IPS-NIHi7 (cell line): ENCODE results near the gene PIEZO2.

ENCODE experiments used
- DNase-seq: peaks from one replicate; pipeline ENCODE4 v3.0.0; 2012; ENCODE audit warnings: mixed read lengths; ENCODE audit errors: extremely low spot score

The PIEZO2 gene

DNA sequence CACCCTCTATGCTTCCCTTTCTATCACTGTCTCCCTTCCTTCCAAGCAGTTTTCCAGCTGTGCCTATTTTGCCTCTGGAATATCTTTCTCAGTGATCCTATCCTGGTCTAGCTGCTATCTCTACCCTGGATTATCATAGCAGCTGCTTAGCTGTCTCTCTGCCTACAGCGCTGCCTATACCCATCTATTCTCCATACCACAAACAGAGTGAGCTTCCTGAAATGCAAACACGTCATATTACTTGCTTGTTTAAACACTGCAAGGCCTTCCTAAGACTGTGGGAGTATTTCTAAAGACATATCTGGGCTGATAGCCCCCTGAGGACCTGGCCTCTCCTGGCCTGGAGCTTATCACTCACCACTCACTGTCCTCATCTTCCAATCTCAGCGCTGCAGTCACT is 403.4 kb downstream of the PIEZO2 start:
- no peak for DNase-seq

DNA sequence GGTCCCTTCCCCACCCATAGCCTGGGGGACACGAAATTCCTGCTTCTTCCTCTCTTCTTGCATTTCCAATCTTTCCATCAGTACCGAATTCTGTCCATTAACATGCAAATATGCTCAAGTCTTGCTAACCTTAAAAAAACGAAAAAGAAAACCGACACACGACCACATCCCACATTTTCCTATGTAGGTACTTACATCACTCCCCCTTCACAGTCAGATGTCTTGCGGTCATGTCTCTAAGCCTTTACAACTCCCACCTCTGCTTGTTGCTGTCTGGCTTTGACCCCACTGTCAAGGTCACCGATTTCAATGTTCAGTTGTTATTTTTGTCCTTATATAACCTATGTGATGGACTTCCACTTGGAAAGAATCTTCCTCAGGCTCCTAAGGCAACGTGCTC is 404.1 kb downstream of the PIEZO2 start:
- no peak for DNase-seq

DNA sequence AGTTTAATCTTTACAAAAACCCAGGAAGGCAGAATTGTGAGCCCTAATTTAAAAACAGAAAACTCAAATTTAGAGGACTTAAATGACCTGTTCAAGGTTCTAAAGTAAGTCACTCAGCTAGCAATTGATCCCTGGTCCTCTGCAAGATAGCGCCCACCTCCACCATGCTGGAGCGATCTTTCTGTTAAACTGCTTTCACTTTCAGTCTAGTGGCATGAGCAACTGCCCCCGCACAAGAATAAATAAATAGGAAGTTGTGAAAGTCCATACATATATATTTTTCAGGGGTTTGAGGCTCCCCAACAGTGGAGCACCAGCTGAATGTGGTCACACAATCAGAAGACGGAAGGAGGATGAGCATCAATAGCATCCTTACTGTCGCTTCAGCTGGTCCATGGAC is 405.6 kb downstream of the PIEZO2 start:
- DNase-seq: no peak

DNA sequence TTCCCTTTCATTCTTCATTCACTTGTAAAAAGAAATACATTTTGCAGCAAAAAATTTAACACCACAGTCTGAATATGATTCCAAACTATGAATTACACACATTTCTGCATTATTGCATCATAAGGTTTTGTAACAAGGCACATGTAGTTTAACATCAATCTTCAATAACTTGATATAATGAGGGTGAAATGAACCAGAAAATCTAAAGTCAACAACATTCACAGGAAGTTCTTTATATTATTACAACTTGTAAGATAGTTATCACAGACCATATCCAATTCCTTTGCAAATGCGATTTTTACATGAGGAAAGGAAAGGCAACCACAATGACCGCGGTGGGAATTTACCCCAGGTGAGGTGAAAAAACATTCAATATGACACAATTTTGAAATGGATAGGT is 410.2 kb downstream of the PIEZO2 start:
- DNase-seq: no peak

DNA sequence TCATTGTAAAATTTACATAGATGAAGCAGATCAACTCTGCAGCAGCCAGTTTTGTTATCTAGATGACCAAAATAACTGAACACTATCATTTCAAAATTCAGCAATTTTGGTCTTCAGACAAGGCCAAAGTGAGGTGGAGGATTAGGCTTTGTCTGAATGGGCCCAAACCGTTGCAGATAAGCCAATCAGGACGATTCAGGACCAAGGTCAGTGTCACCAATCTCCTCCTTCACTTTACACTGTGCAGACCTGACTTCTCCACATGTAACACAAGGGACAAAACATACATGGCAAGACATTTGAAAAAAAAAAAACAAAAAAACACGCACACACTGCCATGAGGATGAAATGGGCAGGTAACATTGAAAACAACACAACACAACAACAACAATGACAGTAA is 412.4 kb downstream of the PIEZO2 start:
- peak; percentile 40 for DNase-seq

DNA sequence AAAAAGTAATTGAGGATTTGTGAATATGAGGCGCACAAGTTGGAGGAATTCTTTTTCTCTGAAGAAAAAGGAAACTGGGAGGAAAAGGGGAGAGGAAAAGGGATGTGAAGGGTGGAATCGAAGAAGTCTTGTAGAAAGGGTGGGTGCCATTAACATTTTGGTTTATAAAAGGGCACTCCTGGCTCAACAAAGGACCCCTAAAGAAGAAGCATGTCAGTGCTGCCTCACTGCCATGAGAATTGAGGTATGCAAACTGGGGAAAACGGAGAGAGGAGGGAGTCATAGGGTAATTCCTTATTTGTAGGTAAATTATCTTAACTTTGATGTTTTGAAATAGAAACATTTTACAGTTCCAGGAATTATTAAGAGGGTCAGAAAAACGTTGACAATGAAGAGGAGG is 416.4 kb downstream of the PIEZO2 start:
- no peak for DNase-seq

DNA sequence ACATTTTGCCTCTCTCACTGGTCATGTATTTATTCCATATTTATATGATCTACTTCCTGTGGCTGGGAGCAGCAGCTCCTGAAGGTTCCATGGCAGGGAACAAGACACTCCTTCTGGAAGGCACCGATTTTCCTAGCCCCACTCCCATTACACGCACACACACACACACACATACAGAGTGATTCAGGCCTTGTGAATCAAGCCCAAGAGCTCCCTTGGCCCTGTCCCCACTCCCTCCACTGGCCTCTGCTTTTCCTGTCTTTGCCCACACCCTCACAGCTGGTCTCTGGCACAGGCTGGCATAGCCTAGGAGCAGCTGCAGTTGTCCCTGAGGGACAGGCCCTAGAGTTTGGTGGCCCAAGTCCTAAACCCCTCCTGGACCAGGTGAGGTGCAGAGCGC is 421.9 kb downstream of the PIEZO2 start:
- no peak for DNase-seq

DNA sequence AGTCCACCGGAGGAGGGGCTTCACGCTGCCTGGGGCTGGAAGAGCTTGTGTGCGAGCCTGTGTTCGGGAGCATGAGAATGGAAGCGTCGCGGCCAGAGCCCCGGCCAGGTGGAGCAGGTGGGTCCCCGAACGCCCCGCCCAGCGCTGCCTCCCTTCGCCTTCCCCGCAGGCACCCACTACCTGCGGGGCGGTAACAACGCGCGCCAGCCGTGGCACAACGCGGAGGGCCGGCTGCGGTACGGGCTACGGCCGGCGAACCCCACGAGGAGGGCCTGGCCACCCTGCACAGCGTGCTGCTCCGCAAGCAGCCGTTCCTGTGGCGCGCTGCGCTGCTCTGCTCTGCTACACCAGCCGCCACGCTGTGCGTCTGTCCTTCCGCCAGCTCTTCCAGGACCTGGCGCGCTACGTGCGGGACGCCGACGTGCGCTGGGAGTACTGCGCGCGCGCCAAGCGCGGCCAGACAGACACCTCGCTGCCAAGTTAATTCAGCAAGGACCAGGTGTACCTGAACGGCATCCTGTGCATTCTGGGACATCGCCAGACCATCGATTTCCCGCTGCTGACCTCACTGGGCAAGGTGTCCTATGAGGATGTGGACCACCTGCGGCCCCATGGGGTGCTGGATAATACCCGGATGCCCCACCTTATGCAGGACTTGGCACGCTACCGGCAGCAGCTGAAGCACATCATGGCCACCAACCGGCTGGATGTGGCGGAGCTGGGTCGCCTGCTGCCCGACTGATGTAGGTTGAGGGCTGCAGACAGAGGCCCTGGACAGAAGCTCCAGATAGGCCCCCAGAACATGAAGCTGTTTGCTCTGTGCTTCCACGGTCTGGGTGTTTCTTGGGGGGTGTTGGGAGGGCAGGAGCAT is 422.9 kb downstream of the PIEZO2 start:
- no peak for DNase-seq

DNA sequence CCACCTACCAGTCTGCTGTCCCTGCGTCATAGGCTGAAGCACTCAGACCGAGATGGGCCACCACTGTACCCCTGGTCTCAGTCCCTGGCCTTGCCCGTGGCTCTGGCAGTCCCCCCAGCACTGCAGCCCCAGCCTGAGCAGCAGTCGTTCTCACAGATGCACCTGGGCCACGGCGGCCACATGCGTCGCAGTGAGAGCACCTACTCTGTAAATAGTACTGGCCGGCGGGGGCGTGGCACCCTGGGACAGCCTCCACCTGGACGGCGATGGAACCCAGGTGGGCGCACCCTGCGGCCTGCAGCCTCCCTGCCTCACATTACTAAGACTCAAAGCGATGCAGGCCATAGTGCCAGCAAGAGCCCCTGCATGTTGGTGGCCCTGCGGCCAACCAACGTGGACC is 424.7 kb downstream of the PIEZO2 start:
- DNase-seq: no peak

DNA sequence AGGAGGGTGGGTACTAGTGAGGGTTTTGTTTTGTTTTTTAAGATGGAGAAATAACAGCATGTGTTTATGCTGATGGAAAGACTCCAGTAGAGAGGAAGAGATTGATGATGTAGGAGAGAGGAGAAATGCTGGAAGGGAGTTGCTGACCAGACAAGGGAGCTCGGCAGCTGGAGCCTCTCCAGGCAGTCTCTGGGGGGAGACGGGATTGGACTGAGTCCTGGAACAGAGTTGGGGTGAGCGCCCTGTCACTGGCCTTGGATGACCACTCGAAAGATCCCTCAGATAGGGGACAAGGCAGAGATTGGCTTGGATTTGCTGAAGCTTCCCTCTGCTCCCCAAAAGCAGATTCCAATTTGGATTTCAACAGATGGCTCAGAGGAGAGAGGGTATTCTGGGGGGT is 425.9 kb downstream of the PIEZO2 start:
- no peak for DNase-seq

DNA sequence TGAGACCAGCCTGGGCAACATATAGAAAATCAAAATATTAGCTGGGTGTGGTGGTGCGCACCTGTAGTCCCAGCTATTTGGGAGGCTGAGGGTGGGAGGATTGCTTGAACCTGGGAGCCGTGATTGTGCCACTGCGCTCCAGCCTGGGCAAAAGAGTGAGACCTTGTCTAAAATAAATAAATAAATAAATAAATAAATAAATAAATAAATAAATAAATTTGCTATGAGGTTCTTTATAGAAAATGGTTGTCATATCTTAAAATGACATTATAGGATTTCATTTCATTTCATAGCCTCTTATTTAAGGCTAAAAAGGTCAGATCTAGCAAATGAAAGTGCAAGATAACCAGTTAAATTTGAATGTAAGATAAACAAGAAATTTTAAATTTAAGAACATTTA is 430.6 kb downstream of the PIEZO2 start:
- no peak for DNase-seq

DNA sequence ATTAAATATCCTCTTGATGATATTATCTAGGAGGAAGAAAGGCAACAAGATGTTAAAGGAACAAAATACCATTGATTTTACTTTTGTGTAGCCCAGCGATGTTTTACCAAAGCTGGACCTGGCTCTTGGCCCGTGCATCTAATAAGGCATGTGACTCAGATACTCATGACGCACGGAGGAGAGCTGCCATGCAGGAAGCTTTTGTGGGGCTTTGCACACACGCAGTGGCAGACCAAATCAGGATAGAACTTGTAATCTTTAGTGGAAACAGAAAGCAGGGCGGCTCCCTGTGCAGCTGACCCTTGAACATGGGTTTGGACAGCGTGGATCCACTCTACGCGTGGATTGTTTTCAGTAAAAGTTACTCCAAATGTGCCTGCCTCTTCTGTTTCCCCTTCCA is 433.6 kb downstream of the PIEZO2 start:
- no peak for DNase-seq

DNA sequence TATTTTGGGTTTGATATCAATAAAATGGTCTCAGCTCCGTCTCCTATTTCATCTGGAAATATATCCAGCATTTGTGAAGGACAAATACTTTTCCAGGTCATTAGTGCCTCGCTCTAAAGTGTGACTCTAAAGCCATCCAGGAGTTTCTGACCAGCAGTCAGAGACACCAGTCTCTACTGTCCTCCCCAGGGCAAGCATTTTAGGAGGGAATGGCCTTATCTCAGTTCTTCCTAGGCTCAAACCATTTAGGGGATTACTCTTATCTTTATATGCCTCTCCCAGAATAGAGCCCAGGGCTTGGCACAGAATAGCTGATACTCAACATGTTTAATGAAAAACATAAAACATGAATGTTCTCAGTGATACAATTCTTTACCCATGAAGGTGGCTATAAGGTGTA is 436.0 kb downstream of the PIEZO2 start:
- no peak for DNase-seq

DNA sequence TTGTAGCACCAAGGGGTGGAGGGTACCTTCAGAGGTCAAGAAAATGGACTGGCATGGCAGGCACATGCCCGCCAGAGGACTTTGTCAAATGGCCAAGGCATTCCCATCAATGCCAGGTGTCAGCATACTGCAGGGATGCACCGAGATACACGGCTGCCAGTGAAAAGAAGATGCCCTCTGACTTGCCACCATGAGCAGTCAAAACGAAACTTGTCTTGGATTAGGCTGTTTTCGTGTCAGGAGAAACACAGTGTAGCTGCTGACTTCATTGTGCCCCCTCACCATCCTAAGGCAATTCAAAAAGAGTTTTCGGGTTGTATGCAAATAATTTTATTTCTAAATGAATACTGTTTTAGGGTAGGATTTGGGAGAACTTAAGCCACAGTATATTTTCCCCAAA is 442.1 kb downstream of the PIEZO2 start:
- DNase-seq: no peak

DNA sequence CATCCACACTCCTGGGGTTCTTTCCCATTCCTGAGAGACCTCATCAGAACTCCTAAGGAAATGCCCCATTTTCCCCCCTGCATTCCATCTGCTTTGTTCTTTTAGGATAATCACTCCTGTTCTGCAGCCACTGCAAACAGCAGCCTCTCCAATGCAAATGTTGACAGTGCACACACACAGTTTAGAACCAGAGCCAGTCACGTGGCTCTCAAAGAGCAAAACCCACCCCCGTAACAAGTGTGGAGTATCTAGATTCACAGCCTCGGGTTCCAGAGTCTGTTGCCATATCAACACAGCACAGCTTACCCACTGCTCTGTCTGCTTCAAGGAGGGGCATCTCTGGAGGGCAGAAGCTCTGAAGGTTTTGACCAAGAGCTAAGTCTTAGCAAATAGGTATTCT is 443.6 kb downstream of the PIEZO2 start:
- DNase-seq: no peak

DNA sequence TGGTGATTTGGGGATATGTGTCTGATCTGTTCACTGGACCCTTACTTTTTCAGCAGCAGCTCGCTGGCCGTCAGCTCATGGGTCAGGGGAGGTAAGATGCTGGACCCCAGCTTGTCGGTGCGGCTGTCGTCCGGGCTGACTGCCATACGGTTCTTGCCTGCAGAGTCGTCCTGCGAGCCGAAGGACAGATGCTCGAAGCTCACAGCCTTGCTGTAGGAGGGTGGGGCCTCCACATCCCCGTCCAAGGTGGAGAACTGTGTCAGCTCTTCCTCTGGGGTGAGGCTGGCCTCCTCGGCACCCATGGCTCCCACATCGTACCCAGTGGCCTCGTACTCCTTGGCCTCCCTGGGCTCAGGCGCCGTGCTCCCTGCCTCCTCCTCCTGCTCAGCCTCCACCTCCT is 444.1 kb downstream of the PIEZO2 start:
- no peak for DNase-seq

DNA sequence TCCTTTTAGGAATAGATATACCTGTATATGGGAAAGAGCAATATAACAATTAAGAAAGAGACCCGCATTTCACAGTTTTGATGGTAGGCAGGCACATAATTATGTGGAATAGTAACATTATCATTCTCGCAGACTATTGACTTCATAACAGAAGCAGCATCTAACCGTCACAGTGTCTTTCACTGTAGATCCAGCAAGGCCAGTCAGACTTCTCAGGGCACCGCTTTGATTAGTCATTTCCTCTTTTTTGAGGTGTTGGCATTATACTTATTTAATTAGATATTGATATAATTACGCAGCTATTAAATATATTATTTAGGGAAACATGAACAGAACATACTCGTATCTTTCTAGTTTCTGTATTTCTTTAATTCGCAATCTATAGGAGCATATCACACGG is 447.2 kb downstream of the PIEZO2 start:
- no peak for DNase-seq

DNA sequence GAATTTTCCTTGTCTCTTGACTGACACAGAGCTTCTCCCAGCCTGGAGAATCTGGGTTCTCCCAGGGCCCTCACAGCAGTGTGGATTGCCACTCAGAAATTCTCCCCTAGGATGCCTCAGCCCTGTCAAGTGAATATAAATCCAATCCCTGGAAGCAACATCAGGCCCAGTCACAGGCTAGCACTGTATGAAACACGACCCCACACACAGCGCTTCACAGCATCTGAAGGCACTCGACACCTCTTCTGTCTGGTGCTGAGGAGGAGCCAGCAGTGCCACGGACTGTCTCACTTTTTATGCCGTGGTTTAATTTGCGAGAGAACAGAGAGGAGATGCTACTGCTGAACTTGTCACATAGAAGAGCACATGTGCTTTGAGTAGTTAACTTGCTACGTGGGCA is 459.0 kb downstream of the PIEZO2 start:
- DNase-seq: no peak

DNA sequence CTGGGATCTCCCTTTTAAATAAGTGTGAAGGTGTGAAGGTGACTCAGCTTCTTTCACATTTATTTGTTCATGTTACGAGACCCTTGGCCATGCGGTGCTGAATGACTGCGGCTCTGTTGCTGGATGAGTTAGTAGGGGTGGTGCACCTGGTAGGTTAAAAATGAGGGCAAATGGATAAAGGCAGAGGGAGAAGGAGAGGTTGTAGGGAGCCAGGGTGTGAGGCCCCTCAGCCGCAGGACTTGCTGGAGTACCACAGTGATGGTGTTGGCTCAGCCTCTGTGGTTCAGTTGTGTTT is 459.4 kb downstream of the PIEZO2 start:
- DNase-seq: no peak

DNA sequence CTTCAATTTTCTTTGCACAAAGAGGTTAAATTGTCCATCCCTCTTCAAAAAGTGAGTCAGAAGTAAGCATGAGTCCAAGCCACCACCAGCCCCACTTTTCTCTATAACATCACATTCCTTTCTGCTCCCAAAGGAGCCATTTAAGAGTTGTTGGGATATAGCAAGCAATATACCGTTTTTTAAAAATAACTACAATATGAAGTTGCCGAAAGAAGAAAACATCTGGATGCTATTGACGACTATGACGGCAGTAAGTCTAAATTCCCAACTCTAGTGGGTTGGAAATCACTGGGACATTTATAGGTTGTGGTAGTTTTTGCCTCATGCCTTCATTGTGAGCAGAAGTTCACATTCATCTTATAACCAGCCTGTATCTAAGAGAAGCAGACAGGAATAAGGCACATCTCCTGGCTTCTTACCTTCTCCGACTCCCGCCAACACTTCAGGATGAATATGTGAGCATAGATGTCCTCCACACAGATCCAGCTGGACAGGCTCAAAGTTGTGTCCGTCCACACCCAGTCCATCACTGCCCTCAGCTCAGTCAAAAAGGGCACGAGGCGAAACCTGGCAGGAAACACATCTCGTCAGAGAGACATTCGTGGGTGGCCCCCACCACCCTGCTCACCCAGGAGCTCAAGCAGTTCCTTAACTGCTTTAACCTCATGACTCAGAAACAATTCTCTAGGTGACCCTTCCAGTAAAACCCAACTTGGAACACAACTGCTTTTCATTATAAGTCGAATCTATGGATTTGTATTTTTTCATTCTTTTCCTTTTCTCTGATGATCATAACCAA is 459.9 kb downstream of the PIEZO2 start:
- DNase-seq: no peak

DNA sequence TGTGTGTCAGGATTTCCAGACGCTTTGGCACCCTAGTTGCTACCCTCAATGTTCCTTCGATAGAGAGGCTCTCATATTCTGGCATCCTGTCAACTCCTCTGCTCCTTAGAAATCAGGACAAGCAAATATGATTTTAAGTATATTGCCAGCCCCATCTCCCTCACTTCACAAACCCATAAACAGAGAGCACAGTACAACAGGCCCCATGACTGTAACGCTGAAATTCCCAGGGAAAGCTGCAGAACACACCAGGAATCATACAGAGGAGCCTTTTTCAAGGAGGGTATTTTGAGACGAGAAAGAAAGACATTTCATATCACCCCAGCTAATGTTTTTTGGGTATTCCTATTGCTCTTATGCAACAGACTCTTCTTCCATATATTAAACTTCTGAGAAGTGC is 460.6 kb downstream of the PIEZO2 start:
- no peak for DNase-seq

DNA sequence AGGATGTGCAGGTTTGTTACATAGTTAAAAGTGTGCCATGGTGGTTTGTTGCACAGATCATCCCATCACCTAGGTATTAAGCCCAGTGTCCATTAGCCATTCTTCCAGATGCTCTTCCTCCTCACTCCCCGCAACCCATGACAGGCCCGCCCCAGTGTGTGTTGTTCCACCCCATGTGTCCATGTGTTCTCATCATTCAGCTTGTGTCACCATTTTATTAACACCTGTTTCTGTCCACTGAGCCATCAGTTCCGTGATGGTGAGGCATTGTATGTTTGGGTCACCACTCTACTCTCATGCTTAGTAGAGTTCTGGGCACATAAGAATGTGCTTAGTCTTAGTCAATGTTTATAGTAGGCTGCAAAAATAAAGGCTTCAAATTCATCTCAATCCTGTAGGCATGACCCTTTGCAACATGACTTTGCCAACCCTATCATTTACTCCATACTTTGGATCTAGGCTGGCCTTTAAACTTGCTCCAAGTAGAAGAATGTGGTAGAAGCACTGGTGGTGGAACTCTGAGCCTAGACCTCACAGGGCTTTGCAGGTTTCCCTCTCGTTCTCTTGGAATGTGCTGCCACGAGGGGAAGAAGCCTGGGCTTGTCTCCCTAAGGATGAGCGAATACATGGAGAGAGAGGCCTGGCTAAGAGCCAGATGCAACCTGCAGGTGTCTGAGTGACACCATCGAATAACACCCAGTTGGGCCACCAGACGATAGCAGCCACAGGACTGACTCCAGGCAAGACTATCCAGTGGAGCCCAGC is 462.0 kb downstream of the PIEZO2 start:
- DNase-seq: no peak

DNA sequence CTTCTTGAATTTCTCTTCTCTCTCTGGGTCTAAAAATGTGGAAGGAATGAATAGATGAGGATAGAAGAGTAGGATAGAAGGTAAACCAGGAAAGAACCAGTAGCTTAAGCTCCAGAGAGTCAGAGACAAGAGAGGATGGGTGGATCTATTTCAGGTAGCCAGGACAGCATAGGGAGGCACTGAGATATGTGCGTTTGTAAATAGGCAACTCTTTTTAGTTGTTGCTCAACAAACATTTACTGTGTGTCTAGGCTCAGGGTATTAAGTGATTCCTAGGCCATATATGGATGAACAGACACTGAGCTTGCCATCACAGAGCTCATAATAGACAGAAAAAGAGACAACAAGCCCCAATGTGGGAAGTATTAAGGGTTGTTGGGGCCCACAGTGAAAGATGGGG is 463.1 kb downstream of the PIEZO2 start:
- no peak for DNase-seq
